Stimulated activated CD8-positive, alpha-beta memory T cell treated with anti-CD3 and anti-CD28 coated beads, Interleukin-12 subunit alpha, Interleukin-12 subunit beta, amount 100 ng/mL, for 1 hour (primary cell): ENCODE results near the gene BTF3.
"Not testable (repeated sequence)": the region's sequence is repeated elsewhere in the genome, so short reads cannot be mapped to it uniquely, and the experiment has no call there.

Experiments
- DNase-seq: peaks from one replicate; pipeline ENCODE4 v3.0.0-alpha.2; 2020; ENCODE audit warnings: low read depth

Gene BTF3

DNA sequence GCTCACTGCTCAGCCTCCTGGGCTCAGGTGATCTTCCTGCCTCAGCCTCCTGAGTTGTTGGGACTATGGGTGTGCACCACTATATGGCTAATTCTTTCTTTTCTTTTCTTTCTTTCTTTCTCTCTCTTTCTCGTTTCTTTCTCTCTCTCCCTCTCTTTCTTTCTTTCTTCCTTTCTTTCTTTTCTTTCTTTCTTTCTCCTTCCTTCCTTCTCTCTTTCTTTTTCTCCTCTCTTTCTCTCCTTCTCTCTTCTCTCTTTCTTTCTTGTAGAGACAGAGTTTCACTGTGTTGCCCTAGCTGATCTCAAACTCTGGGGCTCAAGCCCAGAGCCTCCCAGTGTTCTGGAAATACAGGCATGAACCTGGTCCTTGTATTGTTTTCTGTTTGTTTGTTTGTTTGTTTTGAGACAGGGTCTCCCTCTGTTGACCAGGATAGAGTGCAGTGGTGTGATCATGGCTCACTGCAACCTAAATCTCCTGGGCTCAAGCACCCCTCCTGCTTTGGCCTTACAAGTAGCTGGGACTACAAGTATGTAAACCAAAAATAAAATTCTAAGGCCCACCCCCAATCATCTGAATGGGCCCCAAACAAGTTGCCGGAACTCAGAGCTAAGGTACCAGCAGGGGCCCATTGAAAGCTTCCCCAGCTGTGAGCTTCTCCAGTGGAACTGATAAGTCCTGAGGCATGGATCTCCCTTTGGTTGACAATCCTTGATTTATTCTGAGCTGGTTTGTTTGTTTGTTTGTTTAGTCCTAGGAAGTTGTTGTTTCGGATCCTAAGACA is 11.9 kb upstream of the BTF3 start:
- DNase-seq = no peak

DNA sequence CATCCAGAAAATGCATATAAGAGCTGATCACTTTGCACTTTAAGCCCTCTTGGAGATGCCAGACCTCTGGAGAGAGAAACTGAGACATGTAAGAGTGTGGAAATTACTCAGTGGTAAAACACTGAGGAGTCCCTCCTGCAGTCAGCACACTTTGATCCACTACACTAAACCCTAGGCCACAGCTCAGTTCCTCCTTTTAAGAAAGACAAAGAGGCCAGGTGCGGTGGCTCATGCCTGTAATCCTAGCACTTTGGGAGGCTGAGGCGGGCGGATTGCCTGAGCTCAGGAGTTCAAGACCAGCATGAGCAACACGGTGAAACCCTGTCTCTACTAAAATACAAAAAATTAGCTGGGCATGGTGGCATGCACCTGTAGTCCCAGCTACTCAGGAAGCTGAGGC is 11.0 kb upstream of the BTF3 start:
- not testable (repeated sequence) for DNase-seq

DNA sequence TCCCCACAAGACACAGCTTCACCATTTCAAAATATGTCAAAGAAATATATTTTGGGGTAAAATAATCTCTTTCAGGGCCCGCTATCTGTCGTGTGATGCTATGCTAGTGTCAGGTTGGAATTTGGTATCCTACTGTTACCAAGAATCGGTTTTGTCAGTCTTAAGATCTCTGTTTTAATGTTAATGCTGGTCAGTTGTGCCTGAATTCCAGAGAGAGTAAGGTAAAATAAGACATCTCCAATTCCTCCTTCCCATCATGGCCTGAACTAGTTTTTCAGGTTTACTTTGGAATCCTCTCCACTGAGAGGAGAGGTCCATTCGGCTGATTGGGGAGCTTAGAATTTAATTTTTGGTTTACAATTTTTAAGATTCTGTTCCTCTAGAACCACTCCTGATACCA is 10.4 kb upstream of the BTF3 start:
- no peak for DNase-seq

DNA sequence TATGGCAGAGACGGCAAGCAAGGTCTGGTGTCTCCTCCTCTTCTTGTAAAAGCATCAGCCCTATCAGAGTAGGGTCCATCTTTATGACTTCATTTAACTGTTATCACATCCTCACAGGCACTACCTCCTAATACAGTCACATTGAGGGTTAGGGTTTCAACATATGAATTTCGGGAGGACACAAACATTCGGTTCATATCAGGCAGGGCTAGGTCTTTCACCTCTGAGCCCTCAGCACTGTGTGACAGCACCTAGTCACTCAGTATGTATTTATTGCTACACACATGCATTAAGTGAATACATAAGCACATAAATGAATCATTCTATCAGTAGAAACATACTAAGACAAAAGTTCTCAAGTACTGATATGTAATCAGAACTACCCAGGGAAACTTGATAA is 9.4 kb upstream of the BTF3 start:
- no peak for DNase-seq

DNA sequence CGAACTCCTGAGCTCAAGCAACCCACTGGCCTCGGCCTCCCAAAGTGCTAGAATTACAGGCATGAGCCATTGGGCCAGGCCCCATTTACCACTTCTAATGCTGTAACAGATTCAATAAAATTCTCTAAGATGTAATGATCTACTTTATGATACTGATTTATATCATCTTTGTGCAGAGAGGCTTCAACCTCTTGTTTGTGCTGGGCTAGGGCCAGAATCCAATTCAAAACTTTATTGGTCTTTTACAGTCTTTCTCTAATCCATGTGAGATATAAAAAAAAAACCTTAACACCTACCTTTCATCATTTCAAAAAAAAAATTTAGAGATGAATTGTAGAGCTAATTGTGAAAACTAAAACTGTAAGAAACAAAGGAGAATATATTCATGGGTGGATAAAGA is 8.2 kb upstream of the BTF3 start:
- DNase-seq = no peak

DNA sequence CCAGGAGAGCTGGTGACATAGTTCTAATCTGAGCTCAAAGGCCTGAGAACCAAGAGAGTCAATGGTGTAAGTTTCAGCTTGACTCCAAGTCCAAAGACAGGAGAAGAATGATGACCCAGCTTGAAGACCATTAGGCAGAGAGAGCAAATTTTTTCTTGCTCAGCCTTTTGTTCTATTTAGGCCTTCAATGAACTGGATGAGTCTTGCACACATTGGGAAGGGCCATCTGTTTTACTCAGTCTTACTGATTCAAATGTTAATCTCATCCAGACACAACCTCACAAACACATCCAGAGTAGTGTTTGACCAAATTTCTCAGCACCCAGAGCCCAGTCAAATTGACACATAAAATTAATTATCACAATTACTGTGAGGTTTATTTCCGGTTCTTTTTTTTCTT is 7.1 kb upstream of the BTF3 start:
- no peak for DNase-seq

DNA sequence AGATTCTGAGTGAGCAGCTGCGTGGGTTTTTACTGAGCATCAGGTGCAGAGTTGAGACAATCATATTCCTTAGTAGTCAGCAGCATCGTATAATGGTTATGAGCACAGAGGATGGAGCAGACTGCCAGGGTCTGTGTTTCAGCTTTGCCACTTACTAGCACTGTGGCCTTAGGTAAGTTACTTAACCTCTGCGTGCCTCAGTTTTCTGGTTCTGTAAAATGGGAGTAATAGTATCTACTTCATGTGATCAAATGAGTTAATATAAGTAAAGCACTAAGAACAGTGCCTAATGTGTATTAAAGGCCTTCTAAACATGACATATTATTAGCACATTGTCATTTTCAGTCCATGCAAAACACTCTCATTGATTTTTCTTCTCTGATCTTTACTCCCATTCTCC is 4.8 kb upstream of the BTF3 start:
- no peak for DNase-seq

DNA sequence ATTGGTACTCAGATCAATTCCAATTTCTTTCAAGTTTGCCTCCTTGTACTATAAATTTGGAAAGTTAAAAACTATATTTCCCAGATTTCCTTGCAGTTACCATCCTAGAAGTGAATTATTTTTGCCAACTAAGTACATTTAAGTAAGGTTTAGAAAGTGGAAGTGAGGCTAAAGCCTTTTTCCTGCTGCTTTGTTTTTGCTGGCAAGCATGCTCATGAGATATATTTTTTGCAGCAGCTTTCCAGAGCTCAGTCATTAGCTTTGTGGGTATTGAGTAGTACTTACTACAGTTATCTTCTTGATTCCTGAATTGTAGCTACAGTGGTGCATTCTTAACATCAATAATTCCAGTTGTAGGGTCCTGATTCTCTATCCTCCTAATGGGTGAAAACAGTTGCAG is 3.5 kb upstream of the BTF3 start:
- DNase-seq = no peak

DNA sequence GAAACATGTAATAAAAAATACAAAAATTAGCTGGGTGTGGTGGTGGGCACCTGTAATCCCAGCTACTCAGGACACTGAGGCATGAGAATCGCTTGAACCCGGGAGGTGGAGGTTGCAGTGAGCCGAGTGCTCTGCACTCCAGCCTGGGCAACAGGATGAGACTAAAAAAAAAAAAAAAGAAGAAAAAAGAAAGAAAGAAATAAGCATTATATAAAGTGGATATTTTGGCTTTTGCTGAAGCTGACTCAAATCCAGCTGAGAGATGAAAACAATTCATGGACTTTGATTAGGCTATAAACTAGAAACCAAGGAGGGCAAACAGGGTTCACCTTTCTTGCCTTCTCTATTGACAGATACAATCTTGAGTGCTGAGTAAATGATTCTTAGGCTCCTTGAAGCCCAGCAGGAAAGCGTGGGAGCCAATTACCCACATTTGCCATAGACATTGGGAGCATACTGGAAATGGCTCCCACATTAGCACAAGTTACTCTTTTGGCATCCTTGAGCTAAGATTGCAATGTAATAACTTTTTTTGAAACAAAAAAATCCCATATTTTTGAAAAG is 2.4 kb upstream of the BTF3 start:
- DNase-seq = no peak

DNA sequence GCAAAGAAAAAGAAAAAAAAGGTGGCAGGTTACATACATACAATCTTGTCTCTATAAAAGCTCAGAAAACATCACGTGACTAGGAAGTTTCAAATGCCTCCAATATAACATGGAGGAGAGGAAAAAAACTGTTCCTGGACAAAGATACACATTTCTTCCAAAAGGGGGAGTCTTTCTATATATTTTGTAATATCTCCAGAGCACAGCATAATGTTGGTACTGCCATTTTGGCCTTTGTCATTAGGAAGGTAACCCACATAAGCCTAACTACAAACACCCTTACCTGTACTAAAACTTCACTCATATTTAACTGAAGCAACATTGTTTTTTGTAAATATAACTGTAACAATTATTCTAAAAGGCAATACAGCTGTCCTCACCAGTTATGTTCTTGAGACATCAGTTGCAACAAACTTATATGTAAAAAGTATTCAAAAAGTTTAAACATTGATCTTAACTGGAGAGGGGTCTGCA is 1.2 kb upstream of the BTF3 start:
- no peak for DNase-seq

DNA sequence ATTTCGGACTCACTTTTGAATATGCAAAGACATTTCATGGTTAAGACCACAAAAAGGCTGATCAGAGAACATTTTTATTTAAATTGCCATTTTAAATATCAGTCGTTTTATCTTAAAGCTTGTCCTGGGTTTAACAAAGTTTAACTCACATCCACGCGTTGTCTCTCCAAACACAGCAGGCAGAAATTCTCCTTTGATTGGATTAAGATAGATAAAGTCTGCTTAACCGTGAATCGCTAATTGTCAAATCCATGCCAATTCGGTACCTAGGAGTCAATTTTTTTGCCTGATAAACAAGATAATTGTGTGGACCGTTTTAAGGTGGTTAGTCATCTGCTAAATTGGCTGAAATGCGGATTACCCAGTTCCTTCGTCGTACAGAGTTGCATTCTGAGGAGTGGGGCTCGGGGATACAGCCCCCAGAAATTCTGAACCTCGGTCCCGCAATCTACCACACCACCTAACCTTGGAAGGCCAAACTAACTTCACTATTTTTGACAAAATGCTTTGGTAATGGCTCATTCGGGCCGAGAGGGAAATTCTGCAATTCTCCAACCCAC is 665 bp upstream of the BTF3 start:
- DNase-seq = no peak

DNA sequence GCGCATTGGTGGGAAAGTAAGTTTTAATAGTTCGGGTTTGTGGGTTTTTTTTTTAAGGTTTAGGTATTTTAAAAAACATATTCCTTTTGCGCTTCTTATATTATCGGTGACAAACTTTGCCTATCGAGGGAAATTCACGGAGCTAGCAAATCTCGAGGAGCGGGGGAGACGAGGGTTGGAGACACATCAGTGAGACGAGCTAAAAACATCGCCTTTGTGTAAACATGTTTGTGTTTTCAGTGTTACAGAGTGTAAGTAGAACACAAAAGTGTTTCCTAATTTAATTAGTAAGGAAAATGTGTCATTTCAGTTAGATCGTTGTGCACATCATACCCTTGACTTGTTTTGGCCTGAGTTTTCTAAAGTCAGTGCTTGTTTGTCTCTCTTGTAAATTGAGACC is 945 bp downstream of the BTF3 start:
- no peak for DNase-seq

DNA sequence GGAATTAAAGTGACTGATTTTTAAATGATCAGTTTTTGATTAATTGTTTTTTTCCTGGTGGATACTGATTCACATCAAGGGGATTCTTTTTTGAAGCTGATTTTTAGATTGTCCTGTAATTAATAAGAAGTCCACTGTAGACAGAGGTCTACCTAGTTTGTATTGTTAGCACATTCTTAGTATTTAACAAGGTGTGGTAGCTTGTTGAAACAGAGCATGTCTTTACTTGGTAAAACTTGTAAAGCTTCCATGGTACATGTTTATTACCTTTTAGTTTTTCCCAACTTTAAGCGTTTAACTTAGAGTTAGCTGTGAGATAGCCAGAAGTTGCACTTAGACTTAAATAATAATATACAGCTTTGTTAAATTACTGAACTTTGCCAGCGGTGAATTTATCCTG is 1.5 kb downstream of the BTF3 start:
- no peak for DNase-seq

DNA sequence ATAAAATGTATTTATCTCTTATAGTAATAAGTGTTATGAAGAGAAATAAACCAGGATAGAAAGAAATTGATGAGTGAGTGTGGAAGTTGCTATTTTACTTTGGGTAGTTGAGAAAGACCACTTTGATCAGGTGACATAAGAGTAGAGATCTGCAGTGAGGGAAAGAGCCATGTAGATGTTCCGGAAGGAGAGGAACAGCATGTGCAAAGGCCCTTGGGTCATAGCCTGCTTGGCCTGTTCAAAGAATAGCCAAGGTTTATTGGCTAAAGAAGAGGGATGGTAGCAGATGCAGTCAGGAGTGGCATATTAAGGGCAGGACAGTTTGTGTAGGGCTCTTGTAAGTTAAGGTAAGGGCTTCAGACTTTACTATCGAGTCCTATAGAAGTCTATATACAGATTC is 3.2 kb downstream of the BTF3 start:
- DNase-seq = no peak

DNA sequence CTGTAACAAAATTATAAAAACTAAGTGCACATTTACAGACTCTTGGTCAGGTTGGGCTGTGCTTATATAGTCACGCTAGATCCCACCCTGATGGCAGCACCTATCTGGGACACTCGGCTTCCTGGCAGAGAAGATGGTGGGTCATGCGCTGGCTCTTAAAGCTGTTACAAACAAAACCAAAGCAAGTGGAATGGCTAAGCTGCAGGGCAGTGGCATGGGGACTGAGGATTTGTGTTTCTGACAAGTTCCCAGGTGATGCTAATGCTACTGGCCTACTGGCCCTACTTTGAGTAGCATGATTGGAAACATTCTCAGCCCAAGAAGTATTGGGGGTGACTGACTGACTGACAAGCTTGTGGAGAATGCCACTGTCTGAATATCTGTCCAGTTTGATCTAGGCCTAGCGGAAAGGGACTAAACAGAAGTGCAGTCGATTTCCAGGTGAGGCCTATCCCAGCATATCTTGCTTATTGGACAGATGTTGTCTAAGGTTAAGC is 8.3 kb downstream of the BTF3 start:
- DNase-seq = no peak

DNA sequence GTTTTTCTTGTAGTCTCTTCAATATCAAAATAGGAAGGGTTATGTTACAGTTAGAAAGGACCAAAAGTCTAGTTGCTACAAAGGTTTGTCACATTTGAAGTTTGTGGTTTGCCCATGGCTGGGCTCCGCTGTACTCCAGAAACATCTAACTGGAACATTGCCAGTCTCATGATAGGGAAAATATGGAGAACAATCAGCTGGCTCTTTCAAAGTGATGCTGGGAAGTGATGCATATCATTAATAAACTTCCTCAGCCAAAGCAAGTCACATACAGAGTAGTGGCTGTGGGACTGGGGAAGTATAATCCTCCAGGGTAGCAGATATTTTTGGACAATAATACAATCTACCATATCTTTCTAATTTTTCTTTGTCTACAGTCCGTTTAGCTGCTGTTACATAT is 8.8 kb downstream of the BTF3 start:
- no peak for DNase-seq

DNA sequence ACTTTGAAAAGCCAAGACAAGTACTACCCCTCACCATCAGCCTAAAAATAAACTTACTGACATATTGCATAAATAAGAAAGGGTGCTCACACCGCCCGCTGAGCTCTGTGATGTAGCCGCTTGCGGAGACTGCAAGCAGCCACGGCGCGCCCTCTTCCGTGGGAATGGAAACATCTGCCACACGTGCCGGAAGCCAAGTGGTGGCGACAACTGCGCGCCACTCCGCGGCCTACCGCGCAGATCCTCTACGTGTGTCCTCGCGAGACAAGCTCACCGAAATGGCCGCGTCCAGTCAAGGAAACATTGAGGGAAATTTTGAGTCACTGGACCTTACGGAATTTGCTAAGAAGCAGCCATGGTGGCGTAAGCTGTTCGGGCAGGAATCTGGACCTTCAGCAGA is 10.3 kb downstream of the BTF3 start:
- not testable (repeated sequence) for DNase-seq

DNA sequence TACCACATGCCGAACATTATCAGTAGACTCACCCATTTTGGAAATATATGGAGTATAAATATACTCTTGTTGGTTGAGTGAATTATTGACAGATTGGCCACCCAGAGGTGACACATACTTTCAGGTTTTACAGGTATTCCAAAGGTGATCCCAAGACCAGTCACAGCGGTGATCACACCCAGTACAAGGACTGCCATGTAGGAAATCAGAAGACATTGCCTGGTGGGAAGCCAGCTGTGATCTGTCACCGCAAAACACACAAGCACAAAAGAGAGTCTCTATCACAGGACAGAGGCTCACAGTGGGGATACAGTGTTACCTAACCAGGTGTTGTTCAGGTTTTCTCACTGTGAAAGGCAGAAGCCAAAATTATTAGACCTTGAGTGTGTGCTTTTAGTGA is 15.8 kb downstream of the BTF3 start:
- DNase-seq = no peak

DNA sequence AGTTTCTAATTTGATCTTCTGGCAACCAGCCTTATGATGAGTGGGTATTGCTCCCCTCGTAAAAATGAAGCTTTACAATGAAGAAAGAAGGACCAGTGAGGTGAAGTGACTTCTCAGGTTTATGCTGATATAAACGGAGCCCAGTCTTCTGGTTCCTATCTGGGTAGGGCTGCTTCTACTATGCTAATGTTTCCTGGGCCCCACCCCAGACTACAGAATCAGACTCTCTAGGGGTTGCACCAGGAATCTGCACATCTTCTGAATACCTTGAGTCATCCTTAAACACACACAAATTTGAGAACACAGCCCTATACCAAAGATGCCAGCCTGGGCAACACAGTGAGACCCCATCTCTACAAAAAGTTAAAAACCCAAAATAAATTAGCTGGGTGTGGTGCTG is 16.2 kb downstream of the BTF3 start:
- no peak for DNase-seq

DNA sequence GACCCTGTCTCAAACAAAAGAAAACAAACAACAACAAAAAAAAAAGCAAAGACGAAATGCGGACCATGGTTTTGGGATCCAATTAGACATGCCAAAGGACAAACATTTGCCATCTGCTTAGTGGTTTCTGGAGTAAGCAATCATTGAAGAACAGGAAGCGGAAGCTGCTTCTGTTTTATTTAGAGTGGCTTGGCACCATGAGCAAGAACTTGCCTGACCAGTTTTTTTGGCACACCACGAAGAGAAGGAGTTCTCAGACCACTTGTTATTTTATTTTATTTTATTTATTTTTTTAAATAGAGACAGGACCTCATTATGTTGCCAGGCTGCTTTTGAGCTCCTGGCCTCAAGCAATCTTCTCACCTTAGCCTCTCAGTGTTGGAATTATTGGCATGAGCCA is 17.0 kb downstream of the BTF3 start:
- DNase-seq = no peak

DNA sequence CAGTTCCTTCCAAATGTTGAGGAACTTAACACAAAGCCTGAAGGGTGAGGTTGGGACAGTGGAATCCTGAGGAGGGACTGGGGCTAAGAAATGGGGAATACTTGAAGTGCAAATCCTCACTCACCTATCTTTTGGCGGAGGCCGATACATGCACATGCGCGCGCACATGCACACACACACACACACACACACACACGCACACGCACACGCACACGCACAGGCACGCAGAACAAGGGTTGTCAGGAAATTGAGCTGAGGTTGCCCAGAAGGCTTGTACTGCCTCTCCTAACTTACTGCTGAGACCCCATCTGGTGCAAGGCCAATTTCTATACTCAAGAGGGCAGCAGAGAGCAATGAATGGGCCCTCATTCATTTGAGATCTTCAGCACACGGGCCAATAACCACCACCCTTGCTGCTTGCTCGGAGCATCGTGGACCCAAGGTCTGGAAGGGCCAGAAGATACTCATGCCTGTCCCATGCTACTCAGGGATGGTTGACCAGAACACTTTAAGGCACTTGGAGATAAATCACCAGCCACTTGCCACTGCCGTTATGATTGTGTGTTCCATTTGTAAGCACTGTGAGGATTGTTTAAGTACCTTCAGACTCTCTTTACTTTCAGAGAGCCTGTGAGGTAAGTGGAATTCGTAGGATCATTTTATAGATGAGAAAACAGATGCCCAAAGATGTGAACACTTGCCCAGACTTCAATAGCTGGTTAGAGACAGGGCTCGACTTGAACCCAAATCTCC is 21.5 kb downstream of the BTF3 start:
- peak; percentile 56 for DNase-seq

DNA sequence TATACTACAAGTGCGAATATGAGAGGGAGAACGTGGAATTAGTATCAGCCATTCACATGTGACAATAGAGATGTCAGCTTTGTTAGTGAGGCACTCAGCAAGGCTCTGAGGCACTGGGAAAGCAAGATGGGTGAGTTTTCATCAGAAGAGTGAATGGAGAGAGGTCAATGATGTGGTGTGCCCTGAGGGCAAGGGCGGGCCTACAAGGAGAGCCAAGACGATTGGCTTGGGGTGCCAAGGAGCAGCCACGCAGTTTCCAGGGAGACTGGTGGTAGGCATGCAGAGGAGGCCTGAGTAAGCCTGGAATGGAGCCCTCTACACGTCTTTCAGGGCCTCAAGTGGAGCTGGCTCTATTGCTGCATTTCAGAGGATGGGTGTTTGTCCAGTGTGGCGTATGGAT is 24.7 kb downstream of the BTF3 start:
- DNase-seq = no peak

DNA sequence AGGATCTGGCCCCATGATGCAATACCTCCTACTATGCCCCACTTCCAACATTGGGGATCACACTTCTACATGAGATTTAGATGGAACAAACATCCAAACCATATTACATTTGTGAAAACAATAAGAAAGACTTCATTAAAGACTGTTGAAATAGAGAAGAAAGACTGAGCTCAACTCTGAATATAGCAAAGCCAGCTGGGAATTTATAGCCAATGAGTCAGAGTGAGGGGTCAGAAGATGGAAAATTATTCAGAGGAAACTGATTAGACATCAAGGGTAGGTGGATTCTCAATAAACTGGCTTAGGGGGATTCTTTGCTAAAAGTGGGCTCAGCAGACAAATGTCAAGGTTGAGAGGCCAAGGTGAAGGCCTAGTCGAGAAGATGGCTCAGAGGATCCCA is 25.6 kb downstream of the BTF3 start:
- DNase-seq = no peak
